Kidney glomerular epithelial cell (primary cell): ENCODE data around the gene PNMA8A.
"Not testable (repeated sequence)": the region's sequence is repeated elsewhere in the genome, so short reads cannot be mapped to it uniquely, and the experiment has no call there.

Experiments used
- DNase-seq: peaks from one replicate; lab custom pipeline; 2025; lab: John Stamatoyannopoulos, UW

The PNMA8A gene, protein sequence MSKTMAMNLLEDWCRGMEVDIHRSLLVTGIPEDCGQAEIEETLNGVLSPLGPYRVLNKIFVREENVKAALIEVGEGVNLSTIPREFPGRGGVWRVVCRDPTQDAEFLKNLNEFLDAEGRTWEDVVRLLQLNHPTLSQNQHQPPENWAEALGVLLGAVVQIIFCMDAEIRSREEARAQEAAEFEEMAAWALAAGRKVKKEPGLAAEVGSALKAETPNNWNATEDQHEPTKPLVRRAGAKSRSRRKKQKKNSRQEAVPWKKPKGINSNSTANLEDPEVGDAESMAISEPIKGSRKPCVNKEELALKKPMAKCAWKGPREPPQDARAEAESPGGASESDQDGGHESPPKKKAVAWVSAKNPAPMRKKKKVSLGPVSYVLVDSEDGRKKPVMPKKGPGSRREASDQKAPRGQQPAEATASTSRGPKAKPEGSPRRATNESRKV

DNA sequence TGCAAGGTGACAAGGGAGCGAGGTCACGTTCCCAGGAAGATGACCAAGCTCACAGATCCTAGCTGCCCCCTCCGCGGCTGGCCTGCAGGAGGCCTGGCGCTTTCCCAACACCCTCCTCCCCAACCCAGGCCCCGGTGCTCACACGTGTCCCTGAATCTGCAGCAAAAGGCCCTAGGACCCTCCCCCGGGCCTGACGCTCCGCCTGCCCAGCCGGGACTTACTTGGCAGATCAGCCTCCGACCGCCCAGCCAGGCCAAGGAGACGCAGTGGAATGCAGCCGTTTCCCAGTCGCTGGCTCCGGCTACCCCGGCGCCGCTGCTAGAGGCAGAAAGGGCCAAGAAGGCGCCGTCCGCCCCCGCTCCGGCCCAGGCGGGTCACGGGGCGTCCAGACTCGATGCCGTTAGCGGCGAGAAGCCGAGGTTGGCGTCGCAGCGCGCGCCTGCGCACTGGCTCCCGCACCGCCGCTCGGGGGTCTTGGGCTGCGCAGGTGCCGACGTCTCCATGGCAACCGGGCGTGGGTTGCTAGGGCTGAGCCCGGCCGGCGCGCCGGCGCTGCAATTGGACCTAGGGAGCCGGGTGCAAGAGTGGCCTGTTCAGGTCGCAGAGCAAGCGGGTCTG, at the start of gene PNMA8A:
PNMA8A (minus strand) TSS at position 448 of the 618 bp plus-strand sequence. CDS start 528 bp downstream, outside the sequence.
- DNase-seq, result peak; percentile 52

DNA sequence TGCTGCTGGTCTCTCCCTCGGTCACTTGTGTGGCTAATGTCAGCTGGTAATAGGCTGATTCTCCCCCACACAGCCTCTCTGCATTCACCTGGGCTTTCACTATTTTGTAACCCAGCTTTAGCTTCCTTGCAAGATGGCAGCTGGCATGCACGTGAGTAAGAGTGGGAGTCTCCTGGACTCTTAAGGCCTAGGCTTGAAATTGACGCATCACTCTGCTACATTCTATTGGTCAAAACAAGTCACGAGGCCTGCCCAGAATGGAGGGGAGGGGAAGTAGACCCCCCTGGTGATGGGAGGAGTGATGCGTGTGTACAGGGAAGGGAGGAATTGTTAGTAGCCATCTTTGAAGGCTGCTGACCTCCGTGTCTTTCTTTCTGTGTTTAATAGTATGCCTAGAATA, 49.3 kb upstream of the PNMA8A start:
- DNase-seq, result no peak

DNA sequence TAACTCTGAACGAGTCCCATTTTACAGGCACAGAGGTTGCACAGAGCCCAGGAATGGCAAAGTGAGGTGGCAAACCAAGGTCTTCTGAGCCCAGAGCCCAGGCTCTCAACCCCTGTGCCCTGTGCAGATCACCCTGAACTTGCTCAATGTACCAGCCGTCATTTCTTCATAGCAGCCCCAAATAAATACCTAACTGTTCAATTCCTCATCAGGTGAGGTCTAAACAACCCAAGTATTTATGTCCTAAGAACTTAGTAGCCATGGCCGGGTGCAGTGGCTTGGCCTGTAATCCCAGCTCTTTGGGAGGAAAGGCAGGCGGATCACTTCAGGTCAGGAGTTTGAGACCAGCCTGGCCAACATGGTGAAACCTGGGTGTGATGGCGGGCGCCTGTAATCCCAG, 46.1 kb upstream of the PNMA8A start:
- no peak for DNase-seq

DNA sequence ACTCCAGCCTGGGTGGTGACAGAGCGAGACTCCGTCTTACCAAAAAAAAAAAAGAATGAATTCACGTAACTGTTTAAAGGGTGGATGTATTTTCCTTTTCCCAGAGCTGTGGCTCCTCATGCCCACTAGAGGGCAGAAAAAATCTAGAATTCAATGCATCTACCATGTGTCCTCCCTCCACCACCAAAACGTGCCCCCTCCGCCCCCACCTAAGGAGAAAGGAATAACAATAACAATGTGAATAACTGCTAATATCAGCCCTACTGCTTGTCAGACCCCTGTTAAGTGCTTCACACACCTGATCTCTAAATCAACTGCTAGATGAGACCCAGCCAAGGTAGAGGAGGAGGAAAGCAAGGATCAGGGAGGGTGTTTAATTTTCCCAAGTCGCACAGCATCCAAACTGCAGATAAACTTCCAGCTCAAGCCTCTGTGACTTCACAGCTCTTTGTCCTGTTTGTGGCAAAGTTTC, 44.6 kb upstream of the PNMA8A start:
- DNase-seq, result peak; percentile 16

DNA sequence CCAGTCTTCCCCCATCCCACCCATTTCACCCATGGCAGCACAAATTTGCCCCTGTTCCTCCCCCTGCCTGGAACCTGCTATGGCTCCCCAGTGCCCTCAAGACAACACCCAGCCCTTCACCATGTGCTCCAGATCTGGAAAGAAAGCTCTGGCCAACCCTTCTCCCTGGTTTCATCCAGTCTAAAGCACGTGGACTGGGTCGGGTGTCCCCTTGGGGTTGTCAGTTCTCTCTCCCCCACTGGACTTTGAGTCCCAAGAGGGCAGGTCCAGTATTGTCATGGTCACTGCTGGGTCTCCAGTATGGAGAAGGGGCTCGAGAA, 43.9 kb upstream of the PNMA8A start:
- DNase-seq, result no peak

DNA sequence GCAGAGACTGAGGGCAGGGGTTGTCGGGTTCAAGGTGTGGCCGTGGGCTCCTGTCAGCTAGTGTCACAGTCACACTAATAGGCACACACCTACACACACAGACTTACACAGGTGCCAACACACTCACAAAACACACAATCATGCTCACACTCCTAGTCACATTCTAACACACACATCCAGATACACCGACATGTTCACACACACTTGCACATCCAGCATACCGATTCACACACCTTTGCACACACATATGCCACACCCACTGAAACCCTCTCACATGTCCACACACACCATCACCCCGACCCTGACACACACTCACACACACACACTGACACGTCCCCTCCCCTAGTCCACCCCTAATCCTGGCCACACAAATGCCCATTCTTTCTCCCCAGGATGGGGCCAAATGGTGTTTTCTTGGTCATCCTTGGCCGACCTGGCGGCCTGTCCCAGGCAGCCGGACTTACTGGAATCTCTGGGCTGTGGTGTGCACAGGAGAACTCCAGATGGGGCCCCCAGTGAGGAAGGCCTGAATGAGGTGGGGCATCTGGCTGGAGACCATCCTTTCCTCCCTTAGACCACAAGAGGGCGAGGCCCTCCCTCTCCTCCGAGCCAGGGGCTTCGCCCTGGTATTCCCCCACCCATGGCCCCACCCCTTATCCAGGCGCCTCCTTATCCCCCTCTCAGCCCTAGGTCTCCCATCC, 43.4 kb upstream of the PNMA8A start:
- no peak for DNase-seq

DNA sequence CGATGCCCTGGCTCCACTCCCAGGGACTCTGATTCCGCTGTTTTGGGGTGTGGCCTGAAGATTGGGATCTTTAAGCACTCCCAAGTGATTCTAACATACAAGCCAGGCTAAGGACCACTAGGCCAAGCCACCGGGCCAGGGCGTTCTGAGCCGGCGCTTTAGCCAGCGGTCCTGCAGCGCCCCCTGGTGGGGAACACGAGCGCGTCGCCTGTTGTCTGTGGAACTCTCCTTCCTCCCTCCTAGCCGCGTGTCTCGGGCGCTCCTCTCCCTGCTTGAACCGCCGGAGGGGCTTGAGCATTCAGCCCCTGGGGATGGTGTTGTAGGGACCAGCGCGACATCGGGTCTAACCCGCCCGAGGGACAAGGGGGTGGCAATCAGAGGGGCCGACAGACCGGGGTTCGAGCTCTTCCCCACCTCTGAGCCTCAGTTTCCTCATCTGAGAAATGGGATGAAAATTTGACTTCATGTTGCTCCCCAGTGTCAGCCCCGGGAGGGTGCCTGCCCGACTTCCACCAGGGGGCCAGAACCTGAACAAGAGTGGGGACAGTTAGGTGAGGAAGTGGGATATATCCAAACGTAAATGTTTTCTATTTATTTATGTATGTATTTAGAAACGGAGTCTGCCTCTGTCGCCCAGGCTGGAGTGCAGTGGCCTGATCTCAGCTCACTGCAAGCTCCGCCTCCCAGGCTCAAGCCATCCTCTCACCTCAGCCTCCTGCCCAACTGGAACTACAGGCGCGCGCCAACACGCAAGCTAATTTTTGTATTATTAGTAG, 42.3 kb upstream of the PNMA8A start:
- DNase-seq, result peak; percentile 50

DNA sequence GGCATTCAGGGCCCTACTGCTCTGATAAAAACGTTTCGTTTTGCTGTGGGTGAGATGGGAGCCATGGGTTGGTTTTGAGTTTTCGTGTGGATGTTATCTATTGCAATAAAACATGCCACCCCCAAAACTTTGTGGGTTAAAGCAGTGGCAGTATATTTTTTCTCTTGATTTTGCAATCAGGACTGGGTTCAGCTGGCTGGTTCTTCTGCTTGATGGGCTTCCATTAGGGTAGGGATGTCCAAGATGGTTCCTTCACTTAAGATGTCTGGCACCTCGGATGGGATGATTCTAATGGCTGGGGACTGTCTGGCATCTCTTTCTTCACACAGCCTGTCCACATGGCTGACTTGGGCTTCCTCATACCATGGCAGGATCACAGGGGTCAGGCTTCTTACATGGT, 39.9 kb upstream of the PNMA8A start:
- no peak for DNase-seq

DNA sequence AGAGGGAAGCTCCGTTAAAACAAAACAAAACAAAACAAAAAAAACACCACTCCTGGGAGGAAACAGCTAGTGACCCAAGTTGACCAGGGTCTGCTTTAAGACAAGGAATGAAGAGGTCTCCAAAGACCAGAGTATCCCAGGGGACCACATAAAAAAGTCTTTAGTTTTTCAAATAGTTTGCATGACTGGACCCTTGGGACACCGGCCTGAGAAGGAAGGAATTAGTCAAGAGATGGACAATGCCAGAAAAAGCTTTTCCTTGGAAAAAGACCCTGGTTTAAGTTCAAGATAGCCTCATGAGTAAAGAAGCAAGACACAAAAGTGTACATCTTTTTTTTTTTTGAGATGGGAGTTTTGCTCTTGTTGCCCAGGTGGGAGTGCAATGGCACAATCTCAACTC, 36.8 kb upstream of the PNMA8A start:
- DNase-seq, result no peak

DNA sequence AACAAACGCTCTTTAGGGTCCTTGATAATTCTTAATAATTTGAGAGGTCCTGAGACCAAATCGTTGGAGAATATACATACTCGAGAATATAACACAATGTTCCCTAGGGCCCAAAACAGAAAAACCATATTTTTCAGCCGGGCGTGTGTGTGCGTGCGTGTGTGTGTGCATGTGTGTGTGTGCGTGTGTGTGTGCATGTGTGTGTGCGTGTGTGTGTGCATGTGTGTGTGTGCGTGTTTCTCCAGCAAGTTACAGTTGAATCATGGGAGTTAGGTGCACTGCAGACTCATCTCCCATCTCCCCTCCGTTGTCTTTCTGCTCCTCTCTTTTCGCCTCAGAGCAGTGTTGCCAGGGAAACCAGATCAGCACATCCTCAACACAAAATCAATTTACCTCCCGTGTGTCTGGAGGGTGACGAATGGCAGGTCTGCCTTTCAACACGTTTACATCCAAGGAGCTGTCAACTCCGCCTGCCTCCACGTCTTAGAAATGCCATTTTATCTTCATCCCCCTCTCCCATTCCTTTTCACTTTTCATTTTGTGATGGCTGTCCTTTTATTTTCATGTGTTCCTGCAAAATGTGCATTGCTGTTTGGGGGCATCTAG, 32.6 kb upstream of the PNMA8A start:
- DNase-seq, result no peak

DNA sequence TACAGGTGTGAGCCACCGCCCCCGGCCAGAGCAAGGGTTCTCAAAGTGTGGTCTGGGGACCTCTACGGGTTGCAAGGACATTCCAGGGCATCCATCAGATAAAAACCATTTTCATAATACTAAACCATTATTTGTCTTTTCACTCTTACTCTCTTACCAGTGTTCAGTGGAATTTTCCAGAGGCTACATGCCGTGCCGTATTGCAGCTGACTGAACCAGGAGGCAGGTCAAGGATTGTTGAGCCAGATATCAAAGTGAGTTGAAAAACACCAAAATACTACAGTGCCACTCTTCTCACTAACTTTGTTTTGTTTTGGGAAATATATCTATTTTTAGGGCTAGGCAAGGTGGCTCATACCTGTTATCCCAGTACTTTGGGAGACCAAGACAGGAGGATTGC, 31.5 kb upstream of the PNMA8A start:
- DNase-seq, result no peak

DNA sequence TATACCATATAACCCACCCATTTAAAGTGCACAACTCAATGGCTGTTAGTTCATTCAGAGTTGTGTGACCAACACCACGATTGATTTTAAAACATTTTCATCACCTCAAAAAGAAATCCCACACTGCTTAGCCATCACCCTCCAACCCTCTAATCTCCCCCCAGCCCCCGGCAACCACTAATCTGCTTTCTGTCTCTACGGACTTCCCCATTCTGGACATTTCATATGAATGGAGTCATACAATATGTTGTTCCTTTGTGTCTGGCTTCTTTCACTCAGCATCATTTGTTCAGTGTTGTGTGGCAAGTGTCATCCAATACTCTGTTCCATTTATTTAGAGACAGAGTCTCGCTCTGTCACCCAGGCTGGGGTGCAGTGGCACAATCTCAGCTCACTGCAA, 28.3 kb upstream of the PNMA8A start:
- no peak for DNase-seq

DNA sequence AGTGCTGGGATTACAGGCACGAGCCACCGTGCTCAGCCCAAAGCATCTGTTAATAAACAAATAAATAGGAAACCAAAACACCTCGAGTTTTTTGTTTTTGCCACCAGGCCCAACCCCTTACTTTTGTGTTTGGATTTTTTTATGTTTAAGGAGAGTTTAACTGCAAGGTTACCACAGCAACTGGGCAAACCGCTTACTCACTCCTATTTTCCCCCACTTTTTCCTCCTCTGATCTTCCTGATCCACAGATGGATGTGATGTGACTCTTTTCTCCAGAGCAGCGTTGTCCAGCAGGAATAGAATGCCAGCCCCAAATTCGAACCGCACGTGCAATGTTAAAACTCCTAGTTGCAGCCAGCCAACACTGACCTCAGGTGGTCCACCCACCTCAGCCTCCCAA, 26.4 kb upstream of the PNMA8A start:
- DNase-seq, result no peak

DNA sequence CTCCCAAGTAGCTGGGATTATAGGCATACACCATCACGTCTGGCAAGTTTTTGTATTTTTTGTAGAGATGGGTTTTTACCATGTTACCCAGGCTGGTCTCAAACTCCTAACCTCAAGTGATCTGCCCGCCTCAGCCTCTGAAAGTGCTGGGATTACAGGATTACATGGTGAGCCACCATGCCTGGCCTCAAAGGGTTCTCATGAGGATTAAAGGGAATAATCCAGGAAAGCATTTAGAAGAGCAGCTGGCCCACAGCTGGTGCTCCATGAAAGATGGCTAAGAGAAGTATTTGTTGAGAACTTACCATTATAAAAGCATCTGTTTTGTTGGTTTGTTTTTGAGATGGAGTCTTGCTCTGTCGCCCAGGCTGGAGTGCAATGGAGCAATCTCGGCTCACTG, 25.5 kb upstream of the PNMA8A start:
- not testable (repeated sequence) for DNase-seq

DNA sequence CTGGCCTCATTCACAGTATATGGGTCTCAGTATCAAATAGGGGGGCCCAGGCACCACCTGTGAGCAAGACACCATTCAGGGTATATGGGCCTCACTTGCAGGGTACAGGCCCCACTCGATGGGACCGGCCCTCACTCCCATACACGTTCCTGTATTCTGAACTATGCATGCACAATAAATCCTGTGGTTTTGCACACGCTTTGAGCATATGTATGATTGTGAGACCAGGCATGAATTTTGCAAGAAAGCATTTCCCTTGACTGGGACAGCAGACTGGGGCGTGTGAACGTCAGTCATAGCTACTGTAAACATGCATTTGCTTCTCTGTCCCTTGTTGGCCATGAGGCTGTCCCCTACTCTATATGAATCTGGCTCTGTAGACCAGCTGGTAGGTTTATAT, 24.9 kb upstream of the PNMA8A start:
- DNase-seq, result no peak

DNA sequence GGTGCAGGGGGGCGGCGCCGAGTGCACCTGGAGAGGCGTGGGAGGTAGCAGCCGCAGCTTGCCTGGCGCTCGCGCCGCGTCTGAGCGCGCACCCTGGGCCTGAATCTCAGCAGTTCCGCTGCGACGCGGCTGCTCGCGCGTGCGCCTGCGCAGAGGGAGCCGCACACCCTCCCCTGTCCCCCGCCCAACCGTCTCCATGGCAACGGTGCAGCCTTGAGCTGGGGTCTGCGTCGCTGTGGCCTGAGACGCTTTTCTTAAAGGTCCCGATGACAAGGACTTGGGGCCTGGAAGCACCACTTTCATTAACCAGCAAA, 24.4 kb upstream of the PNMA8A start, which contains the start of gene PNMA8B:
PNMA8B (minus strand) TSS at position 82 of the 314 bp plus-strand sequence. CDS start 402 bp downstream, outside the sequence.
- DNase-seq, result peak; percentile 13

DNA sequence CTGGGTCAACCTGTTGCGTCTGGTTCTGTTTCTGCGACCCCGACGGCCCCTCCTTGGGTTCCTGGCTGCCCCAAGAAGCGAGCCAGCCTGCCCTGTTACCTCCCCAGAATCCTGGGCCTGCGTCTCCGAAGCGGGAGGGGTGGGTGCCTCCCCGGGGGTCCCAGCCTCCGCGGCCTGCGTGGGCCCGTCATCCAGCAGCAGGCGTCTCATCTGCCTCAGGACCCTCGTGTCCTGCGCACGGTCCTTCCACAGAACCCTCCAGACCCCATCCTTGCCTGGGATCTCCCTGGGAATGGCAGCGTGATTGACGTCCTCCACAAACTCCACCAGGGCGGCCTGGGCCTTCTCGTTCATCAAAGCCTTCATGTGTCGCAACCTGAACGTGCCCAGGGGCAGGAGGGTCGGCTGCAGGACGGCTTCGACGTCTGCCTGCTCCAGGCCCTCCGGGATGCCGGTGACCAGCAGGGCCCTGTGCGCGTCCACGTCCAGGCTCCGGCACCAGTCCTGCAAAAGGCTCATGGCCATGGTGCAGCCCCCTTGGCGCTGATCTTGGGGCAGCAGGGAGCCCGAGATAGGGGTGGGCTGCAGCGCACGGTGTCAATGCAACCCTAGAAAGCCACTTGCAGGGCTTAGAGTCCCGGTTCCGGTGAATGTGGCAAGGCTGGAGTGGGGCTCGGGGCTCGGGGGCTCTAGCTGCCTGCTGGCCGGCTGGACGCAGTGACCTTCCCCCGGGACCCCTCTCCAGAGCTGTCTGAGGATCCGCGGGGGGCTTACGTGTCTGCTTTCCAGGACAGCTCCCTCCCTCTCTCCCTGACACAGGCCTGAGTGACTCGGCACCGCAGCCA, 23.8 kb upstream of the PNMA8A start:
- no peak for DNase-seq

DNA sequence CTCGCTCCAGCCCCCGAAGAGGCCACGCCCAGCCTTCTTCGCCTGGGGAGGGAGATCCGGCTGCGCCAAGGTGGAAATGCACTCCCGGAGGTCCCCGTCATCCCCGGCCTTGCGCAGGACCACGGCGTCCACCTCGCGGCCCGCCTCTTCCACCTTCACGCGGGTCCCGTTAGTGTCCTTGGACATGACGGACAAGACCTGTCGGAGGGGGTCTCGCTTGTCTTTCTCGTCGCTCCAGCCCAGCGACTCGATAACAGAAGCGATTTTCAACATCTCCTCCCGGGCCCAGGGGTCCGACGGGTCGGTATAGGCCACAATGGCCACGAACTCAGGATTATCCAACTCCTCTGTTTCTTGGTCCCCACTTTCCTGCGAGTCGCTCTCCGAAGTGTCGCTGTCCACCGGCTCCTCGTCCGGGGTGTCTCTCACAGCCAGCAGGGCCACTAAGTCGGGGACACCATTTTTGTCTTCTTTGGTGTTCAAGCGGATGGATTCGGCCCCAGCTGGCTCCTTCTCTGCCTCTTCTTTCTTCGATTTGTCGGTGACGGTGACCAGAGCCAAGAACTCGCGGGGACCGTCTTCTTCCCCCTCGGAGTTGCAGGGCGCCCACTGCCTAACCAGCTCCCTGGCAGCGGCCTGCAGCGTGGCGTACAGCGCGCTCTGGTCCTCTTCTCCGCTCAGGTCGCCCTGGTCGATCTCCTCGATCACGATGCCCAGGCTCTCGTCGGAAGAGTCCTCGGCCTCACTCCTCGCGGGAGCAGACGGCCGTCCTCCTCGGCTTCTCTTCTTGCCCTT, 23.0 kb upstream of the PNMA8A start:
- no peak for DNase-seq

DNA sequence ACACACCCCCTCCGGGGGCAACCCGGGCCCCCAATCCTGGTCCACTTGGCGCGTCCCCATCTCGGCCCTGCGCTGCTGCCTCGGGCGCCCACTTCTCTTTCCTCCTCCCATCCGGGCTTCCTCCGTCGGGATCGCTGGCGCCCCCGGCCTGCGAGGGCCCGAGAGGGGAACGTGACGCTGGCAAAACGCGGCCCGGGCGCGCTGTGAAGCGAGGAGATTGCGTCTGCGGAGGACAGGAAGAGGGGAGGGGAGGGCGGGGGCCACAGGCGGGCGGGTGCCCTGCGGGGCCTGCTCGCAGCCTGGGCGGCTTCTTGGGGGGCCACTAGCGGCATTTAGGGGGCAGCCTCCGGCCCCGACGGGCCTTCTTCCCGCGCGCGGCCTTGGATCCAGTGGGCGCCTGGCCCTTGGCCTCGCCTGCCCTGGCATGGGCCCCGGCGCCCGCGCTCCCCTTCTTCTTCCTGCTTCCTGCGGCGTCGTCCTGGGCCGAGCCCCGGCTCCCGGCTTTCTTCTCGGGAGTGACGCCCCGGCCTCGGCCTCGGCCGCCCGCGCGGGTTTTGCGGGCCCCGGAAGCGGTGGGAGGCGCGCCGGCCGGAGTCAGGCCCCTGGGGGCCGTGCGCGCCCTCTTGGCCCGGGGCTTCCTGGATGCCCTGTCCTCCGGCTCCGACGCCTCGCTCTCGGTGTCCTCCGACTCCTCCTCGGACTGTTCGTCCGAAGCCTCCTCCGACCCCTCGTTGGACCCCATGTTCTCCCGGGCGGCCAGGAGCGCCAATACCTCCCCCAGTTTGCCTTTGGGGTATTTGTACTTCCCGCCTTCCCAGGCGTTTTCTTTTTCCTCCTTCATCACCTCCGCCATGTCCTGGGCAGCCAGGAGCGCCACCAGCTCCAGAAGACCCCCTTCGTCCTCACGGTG, 22.1 kb upstream of the PNMA8A start:
- DNase-seq, result no peak
